ENCODE measurements around the gene INPP5D.

Gene INPP5D

DNA sequence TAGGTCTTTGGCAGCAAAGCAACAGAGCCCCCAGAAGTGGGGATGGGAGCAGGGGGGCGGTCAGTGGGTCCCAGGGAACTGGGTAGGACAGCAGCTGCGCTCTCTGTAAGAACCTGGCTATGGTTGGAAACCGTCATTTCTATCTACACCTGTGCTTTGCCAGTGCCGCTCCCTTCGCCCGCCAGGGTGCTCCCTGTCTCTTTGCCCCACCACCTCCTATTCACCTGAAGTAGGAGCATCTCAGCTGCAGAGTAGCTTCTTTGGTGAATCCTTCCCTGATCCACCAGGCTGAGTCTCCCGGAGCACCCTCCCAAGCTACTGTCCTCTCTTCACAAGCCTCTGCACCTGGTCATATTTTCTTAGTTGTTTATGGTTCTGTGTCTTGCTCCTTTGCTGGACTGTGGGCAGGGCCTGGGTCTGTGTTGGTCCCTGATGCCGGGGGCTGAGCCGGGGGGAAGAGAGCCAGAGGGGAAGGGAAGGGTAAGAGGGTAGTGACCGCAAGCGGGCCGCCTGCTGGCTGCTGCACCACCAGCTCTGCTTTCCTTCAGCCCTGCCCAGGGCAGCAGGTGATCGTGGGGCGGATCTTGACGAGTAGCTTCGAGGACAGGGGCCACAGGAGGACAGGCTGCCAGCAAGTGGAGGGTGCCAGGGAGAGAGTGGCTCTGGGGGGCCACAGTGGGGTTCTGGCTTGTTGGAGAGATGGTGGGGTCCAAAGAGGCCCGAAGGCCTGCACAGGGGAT lies 45.2 kb downstream of the INPP5D start:
- DNase-seq (ENCODE audit: low read depth in 1 of 2, low spot score in 1 of 2) = no peak
- H3K27me3 ChIP-seq (ENCODE audit: insufficient read depth, poor library complexity, severe bottlenecking) = no peaks in the 10 kb centered on the region
- no peak for TF ChIP-seq POLR2AphosphoS5 (IDR thresholded peaks at IDR 0.05; ENCODE audit: low read depth)
- no peak for TF ChIP-seq SPI1 (IDR thresholded peaks at IDR 0.05; ENCODE audit: borderline replicate concordance, low read depth)
- TF ChIP-seq, protein P1, sequence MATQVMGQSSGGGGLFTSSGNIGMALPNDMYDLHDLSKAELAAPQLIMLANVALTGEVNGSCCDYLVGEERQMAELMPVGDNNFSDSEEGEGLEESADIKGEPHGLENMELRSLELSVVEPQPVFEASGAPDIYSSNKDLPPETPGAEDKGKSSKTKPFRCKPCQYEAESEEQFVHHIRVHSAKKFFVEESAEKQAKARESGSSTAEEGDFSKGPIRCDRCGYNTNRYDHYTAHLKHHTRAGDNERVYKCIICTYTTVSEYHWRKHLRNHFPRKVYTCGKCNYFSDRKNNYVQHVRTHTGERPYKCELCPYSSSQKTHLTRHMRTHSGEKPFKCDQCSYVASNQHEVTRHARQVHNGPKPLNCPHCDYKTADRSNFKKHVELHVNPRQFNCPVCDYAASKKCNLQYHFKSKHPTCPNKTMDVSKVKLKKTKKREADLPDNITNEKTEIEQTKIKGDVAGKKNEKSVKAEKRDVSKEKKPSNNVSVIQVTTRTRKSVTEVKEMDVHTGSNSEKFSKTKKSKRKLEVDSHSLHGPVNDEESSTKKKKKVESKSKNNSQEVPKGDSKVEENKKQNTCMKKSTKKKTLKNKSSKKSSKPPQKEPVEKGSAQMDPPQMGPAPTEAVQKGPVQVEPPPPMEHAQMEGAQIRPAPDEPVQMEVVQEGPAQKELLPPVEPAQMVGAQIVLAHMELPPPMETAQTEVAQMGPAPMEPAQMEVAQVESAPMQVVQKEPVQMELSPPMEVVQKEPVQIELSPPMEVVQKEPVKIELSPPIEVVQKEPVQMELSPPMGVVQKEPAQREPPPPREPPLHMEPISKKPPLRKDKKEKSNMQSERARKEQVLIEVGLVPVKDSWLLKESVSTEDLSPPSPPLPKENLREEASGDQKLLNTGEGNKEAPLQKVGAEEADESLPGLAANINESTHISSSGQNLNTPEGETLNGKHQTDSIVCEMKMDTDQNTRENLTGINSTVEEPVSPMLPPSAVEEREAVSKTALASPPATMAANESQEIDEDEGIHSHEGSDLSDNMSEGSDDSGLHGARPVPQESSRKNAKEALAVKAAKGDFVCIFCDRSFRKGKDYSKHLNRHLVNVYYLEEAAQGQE (IDR thresholded peaks at IDR 0.05; ENCODE audit: insufficient replicate concordance, low read depth) = no peak
- no peak for TF ChIP-seq GABPA (IDR thresholded peaks at IDR 0.05; ENCODE audit: low read depth)
- TF ChIP-seq, protein P2, sequence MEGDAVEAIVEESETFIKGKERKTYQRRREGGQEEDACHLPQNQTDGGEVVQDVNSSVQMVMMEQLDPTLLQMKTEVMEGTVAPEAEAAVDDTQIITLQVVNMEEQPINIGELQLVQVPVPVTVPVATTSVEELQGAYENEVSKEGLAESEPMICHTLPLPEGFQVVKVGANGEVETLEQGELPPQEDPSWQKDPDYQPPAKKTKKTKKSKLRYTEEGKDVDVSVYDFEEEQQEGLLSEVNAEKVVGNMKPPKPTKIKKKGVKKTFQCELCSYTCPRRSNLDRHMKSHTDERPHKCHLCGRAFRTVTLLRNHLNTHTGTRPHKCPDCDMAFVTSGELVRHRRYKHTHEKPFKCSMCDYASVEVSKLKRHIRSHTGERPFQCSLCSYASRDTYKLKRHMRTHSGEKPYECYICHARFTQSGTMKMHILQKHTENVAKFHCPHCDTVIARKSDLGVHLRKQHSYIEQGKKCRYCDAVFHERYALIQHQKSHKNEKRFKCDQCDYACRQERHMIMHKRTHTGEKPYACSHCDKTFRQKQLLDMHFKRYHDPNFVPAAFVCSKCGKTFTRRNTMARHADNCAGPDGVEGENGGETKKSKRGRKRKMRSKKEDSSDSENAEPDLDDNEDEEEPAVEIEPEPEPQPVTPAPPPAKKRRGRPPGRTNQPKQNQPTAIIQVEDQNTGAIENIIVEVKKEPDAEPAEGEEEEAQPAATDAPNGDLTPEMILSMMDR (IDR thresholded peaks at IDR 0.05; ENCODE audit: insufficient read depth, low read length) = no peak
- no peak overlapping the region for H3K4me3 ChIP-seq (replicated peaks; ENCODE audit: insufficient read depth, low read length)
- H3K27ac ChIP-seq (replicated peaks) = no peak overlapping the region

DNA sequence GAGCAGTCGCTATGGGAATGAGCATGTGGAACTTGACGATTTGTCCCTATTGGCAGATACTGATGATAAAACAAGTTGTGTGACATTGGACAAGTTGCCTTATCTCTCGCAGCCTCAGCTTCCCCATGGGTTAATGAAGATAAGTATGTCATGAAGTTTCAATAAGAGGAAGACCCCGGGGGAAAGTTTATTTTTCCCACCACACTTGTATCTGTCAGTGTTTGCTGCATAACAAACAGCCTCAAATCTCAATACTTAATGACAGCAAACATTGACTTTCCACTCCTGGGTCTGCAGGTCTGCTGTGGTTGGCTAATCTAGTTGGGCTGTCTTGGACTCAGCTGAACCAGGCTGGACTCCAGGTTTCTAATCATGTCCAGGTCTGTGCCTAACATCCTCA lies 45.8 kb downstream of the INPP5D start:
- H3K27ac ChIP-seq (replicated peaks) = no peak overlapping the region
- TF ChIP-seq POLR2AphosphoS5 (IDR thresholded peaks at IDR 0.05; ENCODE audit: low read depth) = no peak
- no peak for TF ChIP-seq GABPA (IDR thresholded peaks at IDR 0.05; ENCODE audit: low read depth)
- TF ChIP-seq, protein P2 (IDR thresholded peaks at IDR 0.05; ENCODE audit: insufficient read depth, low read length) = no peak
- no peak for TF ChIP-seq SPI1 (IDR thresholded peaks at IDR 0.05; ENCODE audit: borderline replicate concordance, low read depth)
- TF ChIP-seq, protein P1 (IDR thresholded peaks at IDR 0.05; ENCODE audit: insufficient replicate concordance, low read depth) = no peak
- no peak overlapping the region for H3K4me3 ChIP-seq (replicated peaks; ENCODE audit: insufficient read depth, low read length)

DNA sequence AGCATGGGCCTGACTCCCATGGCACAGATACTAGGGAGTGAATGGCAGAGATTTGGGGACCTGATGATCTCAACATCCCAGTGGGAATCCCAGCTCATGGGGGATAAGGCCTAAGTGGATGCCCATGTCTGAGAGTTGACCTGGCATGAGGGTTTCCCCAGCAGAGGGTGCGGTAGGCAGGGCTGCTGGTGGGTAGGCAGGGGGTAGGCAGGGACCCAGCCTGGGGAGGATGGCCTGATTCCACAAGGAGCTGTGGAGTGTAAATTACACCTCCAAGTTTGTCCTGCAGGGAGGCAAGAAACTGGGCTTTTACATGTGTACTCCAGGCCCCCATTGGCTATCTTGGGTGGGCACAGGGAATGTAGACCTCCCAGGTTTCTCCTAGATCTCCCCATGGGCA lies 46.9 kb downstream of the INPP5D start:
- DNase-seq (ENCODE audit: low read depth in 1 of 2, low spot score in 1 of 2) = no peak
- H3K4me3 ChIP-seq (replicated peaks; ENCODE audit: insufficient read depth, low read length) = no peak overlapping the region
- no peak for TF ChIP-seq SPI1 (IDR thresholded peaks at IDR 0.05; ENCODE audit: borderline replicate concordance, low read depth)
- TF ChIP-seq, protein P1 (IDR thresholded peaks at IDR 0.05; ENCODE audit: insufficient replicate concordance, low read depth) = no peak
- TF ChIP-seq POLR2AphosphoS5 (IDR thresholded peaks at IDR 0.05; ENCODE audit: low read depth) = no peak
- no peak for TF ChIP-seq GABPA (IDR thresholded peaks at IDR 0.05; ENCODE audit: low read depth)
- TF ChIP-seq, protein P2 (IDR thresholded peaks at IDR 0.05; ENCODE audit: insufficient read depth, low read length) = no peak
- H3K27ac ChIP-seq (replicated peaks) = no peak overlapping the region
- H3K27me3 ChIP-seq (ENCODE audit: insufficient read depth, poor library complexity, severe bottlenecking) = no peaks in the 10 kb centered on the region

More for the DNA sequence above, 45.8 kb downstream of the INPP5D start:
- no peaks in the 10 kb centered on the region for H3K27me3 ChIP-seq (ENCODE audit: insufficient read depth, poor library complexity, severe bottlenecking)
- no peak for DNase-seq (ENCODE audit: low read depth in 1 of 2, low spot score in 1 of 2)

All from HL-60 (cell line).